Breast epithelium (tissue), 4 donors: ENCODE data around the gene C2CD2L. TPM values are rescaled to one million over a fixed set of nuclear protein-coding genes. Genes with fewer than 3 reads are reported as not detected.

ENCODE experiments used
- DNase-seq, 2 donors: peaks; one replicate each; pipeline ENCODE4 v3.0.0-alpha.2; 2019; ENCODE audit warnings: low spot score in 2 of 2
- H3K27ac ChIP-seq, 2 donors: fragments of 200-600 bp; sonication (generic) in 1 of 2; one replicate each; pipeline ENCODE4 v1.5.1; 2016 to 2019; ENCODE audit warnings: mild to moderate bottlenecking in 1 of 2
- H3K27me3 ChIP-seq, 2 donors: fragments of 200-600 bp; sonication (generic) in 1 of 2; one replicate each; pipeline versions ENCODE4 v1.5.1 to v1.6.0; 2017 to 2019; ENCODE audit warnings: control low read depth in 1 of 2, mild to moderate bottlenecking in 1 of 2
- H3K36me3 ChIP-seq: fragments of 200-600 bp; one replicate; pipeline ENCODE4 v1.5.1; 2019
- H3K4me1 ChIP-seq, 2 donors: fragments of 200-600 bp; sonication (generic); one replicate each; pipeline ENCODE4 v1.5.1; 2016 to 2019; ENCODE audit warnings: control low read depth in 1 of 2
- H3K4me3 ChIP-seq, 3 donors: fragments of 200-600 bp; sonication (generic); 1 replicate in 2 of 3; 2 replicates in 1 of 3; pipeline ENCODE4 v1.5.1; 2016 to 2019; ENCODE audit warnings: mild to moderate bottlenecking in 3 of 3, moderate library complexity in 2 of 3
- H3K9me3 ChIP-seq, 2 donors: fragments of 200-600 bp; sonication (generic) in 1 of 2; one replicate each; pipeline ENCODE4 v1.5.1; 2016 to 2019; ENCODE audit warnings: control low read depth in 1 of 2
- POLR2A ChIP-seq: fragments of 450-650 bp; IDR thresholded peaks from one replicate; pipeline ENCODE4 v1.6.1; 2016; ENCODE audit warnings: antibody characterized with exemption, mild to moderate bottlenecking, moderate library complexity
- POLR2AphosphoS5 ChIP-seq, 3 donors: sonication (generic); formaldehyde crosslinking; IDR thresholded peaks; one replicate each; pipeline ENCODE4 v1.6.1; 2017; ENCODE audit warnings: antibody characterized with exemption in 3 of 3
- intact Hi-C: fragments of 100-400 bp; cut with DNase I; formaldehyde crosslinking; loops from one replicate; pipeline ENCODE4 v1.15.1; 2023; ENCODE audit warnings: low total_unique reads
- total RNA-seq, 3 donors: library from RNA; depleted of rRNA; stranded (reverse); fragments of >200 nt; gene quantifications; one replicate each; pipeline ENCODE4 v1.1.0, GENCODE V29; 2016
- TF ChIP-seq, protein P1 (sequence below), 3 donors: fragments of 450-650 bp; IDR thresholded peaks; one replicate each; pipeline ENCODE4 v1.5.1; 2016 to 2017; ENCODE audit warnings: antibody characterized with exemption in 3 of 3, mild to moderate bottlenecking in 3 of 3, moderate library complexity in 3 of 3

C2CD2L gene
- total RNA-seq, 3 donors from 2014 or later: 5.1 to 6.9 (median 6.3) TPM

DNA sequence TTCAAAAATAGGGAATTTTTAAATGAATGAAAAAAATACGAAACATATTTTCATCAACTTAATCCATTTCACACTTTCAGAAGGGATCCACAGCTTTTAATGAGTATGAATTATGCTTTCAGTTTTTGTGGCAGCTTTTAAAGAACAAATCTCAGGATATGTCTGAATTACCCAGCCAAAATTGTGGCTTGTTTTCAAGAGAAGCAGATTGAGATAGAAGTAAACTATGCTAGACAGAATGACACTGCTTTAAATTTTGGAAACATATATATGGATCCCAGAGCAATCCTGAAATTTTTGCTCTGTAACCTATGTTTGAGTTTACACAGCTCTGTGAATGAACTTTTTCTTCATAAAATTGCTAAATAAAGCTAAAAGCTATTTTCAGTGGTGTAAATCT, 11.8 kb downstream of the C2CD2L start:
- no peak for DNase-seq
- intact Hi-C loops: no loop called here
- H3K36me3 ChIP-seq: peaks cover 3% of the 10 kb centered on the region
- peaks cover 4 to 12% of the 10 kb centered on the region in 2 donors for H3K4me1 ChIP-seq
- H3K4me3 ChIP-seq: no peak overlapping the region
- no peak overlapping the region for H3K27ac ChIP-seq
- no peak for TF ChIP-seq POLR2A
- TF ChIP-seq POLR2AphosphoS5 (IDR thresholded peaks at IDR 0.05): no peak
- TF ChIP-seq, protein P1, sequence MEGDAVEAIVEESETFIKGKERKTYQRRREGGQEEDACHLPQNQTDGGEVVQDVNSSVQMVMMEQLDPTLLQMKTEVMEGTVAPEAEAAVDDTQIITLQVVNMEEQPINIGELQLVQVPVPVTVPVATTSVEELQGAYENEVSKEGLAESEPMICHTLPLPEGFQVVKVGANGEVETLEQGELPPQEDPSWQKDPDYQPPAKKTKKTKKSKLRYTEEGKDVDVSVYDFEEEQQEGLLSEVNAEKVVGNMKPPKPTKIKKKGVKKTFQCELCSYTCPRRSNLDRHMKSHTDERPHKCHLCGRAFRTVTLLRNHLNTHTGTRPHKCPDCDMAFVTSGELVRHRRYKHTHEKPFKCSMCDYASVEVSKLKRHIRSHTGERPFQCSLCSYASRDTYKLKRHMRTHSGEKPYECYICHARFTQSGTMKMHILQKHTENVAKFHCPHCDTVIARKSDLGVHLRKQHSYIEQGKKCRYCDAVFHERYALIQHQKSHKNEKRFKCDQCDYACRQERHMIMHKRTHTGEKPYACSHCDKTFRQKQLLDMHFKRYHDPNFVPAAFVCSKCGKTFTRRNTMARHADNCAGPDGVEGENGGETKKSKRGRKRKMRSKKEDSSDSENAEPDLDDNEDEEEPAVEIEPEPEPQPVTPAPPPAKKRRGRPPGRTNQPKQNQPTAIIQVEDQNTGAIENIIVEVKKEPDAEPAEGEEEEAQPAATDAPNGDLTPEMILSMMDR (IDR thresholded peaks at IDR 0.05): no peak
- no peaks in the 10 kb centered on the region for H3K27me3 ChIP-seq
- H3K9me3 ChIP-seq: no peaks in the 10 kb centered on the region

DNA sequence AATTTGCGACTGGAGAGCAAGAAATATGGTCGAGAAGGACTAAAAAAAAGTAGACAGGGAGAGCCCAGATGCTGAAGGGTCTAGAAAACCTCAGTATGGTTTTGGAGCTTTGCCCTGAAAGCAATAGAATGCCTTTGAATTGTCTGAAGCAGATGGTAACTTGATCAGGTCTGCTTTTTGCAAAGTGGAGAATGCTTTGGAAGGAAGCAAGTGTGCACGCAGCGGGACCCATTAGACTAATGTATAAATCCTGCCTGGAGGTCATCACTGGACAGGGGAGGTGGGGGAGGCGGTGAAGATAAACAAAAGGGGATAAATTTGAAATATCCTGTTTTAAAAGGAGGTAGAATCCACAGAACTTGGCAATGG, 13.5 kb downstream of the C2CD2L start:
- Histone ChIP-seq H3K9me3 (no peaks in the 10 kb centered on the region), H3K4me1 (peaks cover 4 to 12% of the 10 kb centered on the region in 2 donors), H3K36me3 (no peaks in the 10 kb centered on the region), H3K27me3 (no peaks in the 10 kb centered on the region), H3K4me3 (peak overlapping the region; percentile 87 to 92 (median 91)), H3K27ac (peak overlapping the region; percentile 86 to 89)
- no peak for TF ChIP-seq POLR2AphosphoS5 (IDR thresholded peaks at IDR 0.05)
- TF ChIP-seq POLR2A: no peak
- TF ChIP-seq, protein P1 (IDR thresholded peaks at IDR 0.05): no peak
- no peak for DNase-seq
- intact Hi-C loops: no loop called here

DNA sequence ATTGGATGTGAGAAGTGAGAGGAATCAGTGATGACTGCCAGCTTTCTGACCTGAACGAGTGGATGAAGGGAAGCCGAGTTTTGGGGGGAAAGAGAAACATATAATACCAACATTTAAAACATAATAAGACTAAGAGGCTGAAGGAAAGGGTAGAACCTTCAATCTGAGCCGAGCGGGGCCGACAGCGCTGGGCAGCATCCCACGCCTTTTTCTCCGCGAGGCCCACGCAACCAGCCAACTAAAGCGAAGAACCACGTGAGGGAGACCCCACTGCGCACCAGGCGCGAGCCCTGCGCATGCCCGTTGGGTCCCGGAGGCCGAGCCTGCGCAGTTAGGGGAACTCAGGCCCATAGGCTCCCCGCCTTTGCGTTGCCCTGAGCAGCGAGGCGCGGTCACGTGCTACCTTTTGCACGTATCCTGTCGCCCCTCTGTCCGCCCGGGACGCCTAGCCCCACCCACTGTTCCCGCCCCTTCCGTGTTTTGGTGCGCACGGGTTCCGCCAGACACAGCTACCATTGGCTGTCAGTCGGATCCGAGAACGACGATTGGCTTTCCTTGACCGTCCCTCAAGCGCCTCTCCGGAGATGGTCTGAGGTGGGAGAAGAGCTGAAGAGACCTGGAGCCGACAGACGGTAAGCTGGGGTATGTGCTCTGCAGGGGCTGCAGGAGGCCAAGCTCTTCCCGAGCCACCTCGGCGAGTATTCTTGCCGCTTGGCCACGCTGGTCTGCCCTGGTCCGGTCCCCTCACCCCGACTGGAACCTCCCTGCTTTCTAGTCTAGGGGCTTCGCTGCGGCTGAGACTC, 14.1 kb downstream of the C2CD2L start, which contains the start of gene HINFP:
TSS of gene HINFP (plus strand) at position 573 of the 803 bp plus-strand sequence. CDS start 5,365 bp downstream, outside the sequence.
- peak; percentile 100 for DNase-seq
- Histone ChIP-seq H3K4me1 (peaks cover 4 to 12% of the 10 kb centered on the region in 2 donors), H3K36me3 (no peaks in the 10 kb centered on the region), H3K27ac (peak within 1 kb of the TSS; percentile 86 to 89), H3K9me3 (no peaks in the 10 kb centered on the region), H3K4me3 (peak within 1 kb of the TSS; percentile 87 to 92 (median 91)), H3K27me3 (no peaks in the 10 kb centered on the region)
- intact Hi-C loops: no loop called here
- peak; percentile 78 for TF ChIP-seq POLR2A
- TF ChIP-seq, protein P1 (IDR thresholded peaks at IDR 0.05): no peak
- peak; percentile 72 to 91 (median 86) for TF ChIP-seq POLR2AphosphoS5 (IDR thresholded peaks at IDR 0.05)

DNA sequence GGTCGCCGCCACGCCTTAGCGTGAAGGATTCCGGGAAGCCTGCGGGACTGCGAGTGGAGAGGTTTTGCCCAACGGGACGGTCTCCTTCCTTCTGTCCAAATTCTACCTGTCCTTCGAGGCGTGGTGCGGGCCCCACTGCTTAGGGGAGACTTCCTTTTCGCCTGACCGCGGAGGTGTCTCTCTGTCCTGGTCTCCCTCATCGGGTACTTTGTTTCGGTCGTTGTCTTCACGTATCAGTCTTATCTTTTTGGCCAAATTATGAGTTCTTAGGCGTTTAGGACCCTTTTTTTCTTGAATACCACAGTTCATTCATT, 14.6 kb downstream of the C2CD2L start:
- no peaks in the 10 kb centered on the region for H3K36me3 ChIP-seq
- H3K27me3 ChIP-seq: no peaks in the 10 kb centered on the region
- no peaks in the 10 kb centered on the region for H3K9me3 ChIP-seq
- TF ChIP-seq POLR2A (no peak), POLR2AphosphoS5 (IDR thresholded peaks at IDR 0.05) (no peak)
- TF ChIP-seq, protein P1 (IDR thresholded peaks at IDR 0.05): no peak
- peak overlapping the region; percentile 79 to 89 for H3K27ac ChIP-seq
- peak overlapping the region; percentile 87 to 92 (median 91) for H3K4me3 ChIP-seq
- DNase-seq: no peak
- peaks cover 4 to 12% of the 10 kb centered on the region in 2 donors for H3K4me1 ChIP-seq
- intact Hi-C loops: no loop called here

DNA sequence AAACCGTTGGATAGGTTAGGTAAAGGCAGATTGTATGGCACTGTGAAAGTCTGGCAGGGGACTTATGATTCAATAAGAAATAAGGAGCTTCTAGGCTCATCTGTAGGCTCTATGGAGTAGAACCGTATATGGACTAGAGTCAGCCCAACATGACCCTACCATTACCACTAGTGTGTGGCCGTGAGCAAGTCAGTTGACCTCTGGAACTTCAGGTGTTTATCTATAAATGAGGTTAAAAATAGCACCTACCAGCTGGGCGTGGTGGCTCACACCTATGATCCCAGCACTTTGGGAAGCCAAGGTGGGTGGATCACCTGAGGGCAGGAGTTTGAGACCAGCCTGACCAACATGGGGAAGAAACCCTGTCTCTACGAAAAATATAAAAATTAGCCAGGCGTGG, 18.7 kb downstream of the C2CD2L start:
- TF ChIP-seq POLR2AphosphoS5 (IDR thresholded peaks at IDR 0.05): no peak
- no peak for DNase-seq
- no peak overlapping the region for H3K4me3 ChIP-seq
- H3K27me3 ChIP-seq: no peaks in the 10 kb centered on the region
- H3K9me3 ChIP-seq: no peaks in the 10 kb centered on the region
- no peak overlapping the region for H3K27ac ChIP-seq
- no peaks in the 10 kb centered on the region for H3K36me3 ChIP-seq
- intact Hi-C loops: no loop called here
- peaks cover 4 to 7% of the 10 kb centered on the region in 2 donors for H3K4me1 ChIP-seq
